Activated naive CD8-positive, alpha-beta T cell (primary cell): ENCODE data around the gene HORMAD2.
"Not testable (repeated sequence)": the region's sequence is repeated elsewhere in the genome, so short reads cannot be mapped to it uniquely, and the experiment has no call there.

ENCODE experiments used
- H3K27ac Mint-ChIP-seq: one replicate; pipeline ENCODE4 v1.8.0; 2021; ENCODE audit warnings: mixed read lengths
- H3K27me3 Mint-ChIP-seq: one replicate; pipeline ENCODE4 v1.8.0; 2021; ENCODE audit warnings: mixed read lengths
- H3K36me3 Mint-ChIP-seq: one replicate; pipeline ENCODE4 v1.8.0; 2021; ENCODE audit warnings: mixed read lengths
- H3K4me1 Mint-ChIP-seq: one replicate; pipeline ENCODE4 v1.8.0; 2021; ENCODE audit warnings: low read depth, mixed read lengths
- H3K4me3 Mint-ChIP-seq: one replicate; pipeline ENCODE4 v1.8.0; 2021; ENCODE audit warnings: mild to moderate bottlenecking, mixed read lengths
- H3K9me3 Mint-ChIP-seq: one replicate; pipeline ENCODE4 v1.8.0; 2021; ENCODE audit warnings: low read depth, mixed read lengths

The HORMAD2 gene

DNA sequence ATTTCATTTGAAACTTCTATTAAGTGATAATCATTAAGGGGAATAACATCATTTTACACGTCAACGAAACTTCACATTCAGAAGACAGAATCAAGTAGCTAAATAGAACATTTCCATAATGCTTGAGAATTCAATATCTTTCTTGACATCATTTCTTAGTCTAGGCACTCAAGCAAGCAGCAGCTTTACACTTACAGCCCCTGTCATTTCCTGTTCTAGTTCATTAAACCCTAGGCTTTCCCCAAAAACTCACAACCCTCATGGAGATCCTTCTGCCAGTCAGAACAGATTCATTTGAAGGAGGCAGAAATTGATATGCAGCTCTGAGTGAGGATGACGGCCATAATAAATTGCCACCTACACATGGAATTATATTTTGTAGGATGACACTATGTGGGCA lies 5.3 kb upstream of the HORMAD2 start:
- Mint-ChIP-seq H3K4me3 (no peak overlapping the region), H3K27me3 (peaks cover 18% of the 10 kb centered on the region), H3K9me3 (no peaks in the 10 kb centered on the region), H3K27ac (no peak overlapping the region), H3K36me3 (no peaks in the 10 kb centered on the region), H3K4me1 (peaks cover 7% of the 10 kb centered on the region)

DNA sequence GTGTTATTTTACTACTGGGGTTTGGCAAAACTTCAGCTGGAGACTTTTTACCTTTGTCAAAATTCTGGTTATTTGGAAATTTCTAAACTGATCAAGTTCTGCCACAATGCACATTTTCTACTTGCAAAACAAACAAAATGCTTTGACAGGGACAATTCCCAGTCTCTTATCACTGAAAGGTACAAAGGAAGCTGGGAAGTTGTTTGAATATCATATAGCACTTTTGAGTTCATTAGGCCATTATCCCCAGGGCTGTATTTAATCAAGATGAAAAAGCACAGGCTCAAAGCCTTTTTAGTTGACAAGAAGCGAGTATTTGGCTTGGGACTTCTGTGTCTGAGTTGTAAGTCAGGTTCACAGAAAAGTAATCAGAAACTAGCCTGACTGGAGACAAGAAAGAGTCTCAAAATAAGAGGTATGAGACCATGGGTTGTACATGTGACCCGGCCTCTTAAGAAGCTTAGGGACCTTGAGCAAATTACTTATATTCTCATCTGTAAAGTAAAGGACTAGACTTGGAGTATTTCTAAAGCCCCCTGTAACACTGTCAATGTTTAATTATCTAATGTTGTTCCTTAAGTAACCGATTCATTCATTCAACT lies 2.9 kb upstream of the HORMAD2 start:
- no peak overlapping the region for H3K4me3 Mint-ChIP-seq
- H3K27me3 Mint-ChIP-seq = peaks cover 18% of the 10 kb centered on the region
- no peaks in the 10 kb centered on the region for H3K36me3 Mint-ChIP-seq
- H3K27ac Mint-ChIP-seq = no peak overlapping the region
- H3K9me3 Mint-ChIP-seq = no peaks in the 10 kb centered on the region
- H3K4me1 Mint-ChIP-seq = peaks cover 7% of the 10 kb centered on the region

DNA sequence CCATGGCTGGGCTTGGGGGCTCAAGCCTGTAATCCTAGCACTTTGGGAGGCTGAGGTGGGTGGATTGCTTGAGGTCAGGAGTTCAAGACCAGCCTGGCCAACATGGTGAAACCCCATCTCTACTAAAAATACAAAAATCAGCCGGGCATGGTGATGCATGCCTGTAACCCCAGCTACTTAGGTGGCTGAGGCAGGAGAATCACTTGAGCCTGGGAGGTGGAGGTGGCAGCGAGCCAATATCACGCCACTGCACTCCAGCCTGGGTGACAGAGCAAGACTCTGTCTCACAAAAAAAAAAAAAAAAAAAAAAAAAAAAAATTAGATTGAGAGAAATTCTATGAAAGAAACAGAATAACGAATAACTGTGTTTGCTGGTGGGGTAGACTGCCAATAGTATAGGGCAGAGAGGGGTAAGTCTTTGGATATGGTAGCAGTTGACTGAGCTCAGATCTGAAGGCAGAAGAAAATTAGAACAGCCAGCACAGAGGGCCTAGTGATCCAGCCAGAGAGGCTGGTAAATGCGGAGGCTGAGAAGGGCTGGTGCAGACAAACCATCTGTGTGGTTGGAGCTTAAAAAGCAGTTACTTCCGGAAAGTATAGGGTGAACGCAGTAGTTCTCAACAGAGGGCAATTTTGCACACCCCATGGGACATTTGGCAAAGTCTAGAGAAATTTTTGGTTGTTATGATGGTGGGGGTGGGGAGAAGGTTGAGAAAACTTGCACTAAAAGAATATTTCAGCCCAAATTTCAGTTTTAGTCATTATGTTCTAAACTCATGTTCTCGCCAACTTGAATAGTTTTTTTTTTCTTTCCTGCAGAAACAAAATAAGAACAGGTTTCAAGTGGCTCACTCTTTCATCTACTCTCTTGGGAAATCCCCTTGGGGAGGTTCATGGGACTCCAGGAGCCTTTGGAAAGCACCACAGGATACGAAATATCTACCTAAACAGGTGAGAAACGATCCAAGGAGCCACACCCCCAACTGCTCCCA lies 1.6 kb upstream of the HORMAD2 start:
- Mint-ChIP-seq H3K9me3 (no peaks in the 10 kb centered on the region), H3K36me3 (no peaks in the 10 kb centered on the region), H3K4me3 (peak overlapping the region; percentile 60), H3K4me1 (peaks cover 7% of the 10 kb centered on the region), H3K27me3 (peaks cover 16% of the 10 kb centered on the region), H3K27ac (peak overlapping the region; percentile 34)

DNA sequence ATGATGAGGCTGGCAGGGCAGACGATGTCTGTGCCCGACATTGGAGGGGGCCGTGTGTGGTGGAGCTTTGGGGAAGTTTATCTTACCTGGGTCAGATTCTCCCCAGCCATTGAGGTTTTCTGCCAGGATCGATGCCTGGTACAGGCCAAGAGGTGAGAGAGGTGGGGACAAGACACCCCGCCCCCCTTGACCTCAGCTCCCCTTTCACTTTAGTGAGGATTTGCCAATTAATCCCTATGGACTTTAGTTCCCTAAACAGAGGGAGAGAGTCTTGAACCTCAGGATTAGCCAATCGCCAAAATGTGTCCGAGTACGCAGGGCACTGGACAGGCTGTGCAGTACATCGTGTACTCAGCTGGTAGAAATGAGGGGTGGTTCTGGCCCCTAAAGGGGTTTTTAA lies 541 bp downstream of the HORMAD2 start:
- H3K9me3 Mint-ChIP-seq = peaks cover 6% of the 10 kb centered on the region
- no peak overlapping the region for H3K4me3 Mint-ChIP-seq
- H3K27me3 Mint-ChIP-seq = peaks cover 16% of the 10 kb centered on the region
- peaks cover 8% of the 10 kb centered on the region for H3K4me1 Mint-ChIP-seq
- H3K27ac Mint-ChIP-seq = no peak overlapping the region
- H3K36me3 Mint-ChIP-seq = no peaks in the 10 kb centered on the region

DNA sequence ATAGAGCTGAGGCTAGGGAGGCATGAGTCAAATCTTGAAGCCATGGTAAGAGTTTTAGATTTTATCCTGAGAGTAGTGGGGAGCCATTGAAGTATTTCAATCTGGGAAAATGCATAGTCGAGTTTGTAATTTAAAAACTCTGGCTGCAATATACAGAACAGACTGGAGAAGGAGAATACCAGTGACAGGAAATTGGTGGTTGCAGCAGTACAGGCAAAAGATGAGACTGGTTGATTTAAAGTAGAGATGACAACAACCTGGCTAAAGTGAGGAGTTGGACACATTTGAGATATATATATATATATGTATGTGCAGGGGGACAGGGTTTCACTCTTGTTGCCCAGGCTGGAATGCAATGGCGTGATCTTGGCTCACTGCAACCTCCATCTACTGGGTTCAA lies 6.2 kb downstream of the HORMAD2 start:
- no peak overlapping the region for H3K27ac Mint-ChIP-seq
- no peaks in the 10 kb centered on the region for H3K36me3 Mint-ChIP-seq
- no peak overlapping the region for H3K4me3 Mint-ChIP-seq
- H3K9me3 Mint-ChIP-seq = peaks cover 6% of the 10 kb centered on the region
- peaks cover 1% of the 10 kb centered on the region for H3K27me3 Mint-ChIP-seq
- H3K4me1 Mint-ChIP-seq = peaks cover 11% of the 10 kb centered on the region

DNA sequence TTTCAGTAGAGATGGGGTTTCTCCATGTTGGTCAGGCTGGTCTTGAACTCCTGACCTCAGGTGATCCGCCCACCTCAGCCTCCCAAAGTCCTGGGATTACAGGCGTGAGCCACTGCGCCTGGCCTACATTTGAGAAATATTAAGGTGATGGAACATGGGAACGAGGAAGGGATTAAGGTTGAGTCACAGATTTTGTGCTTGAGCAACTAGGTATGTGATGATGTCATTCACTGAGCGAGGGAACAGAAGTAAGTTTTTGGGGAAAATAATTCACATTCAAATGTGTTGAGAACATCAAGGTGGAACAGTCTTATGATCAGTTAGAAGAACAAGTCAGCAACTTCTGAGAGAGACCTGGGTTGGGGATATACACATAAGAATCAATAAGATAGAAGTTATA lies 6.8 kb downstream of the HORMAD2 start:
- H3K36me3 Mint-ChIP-seq, H3K27ac Mint-ChIP-seq, H3K9me3 Mint-ChIP-seq, H3K4me3 Mint-ChIP-seq, H3K27me3 Mint-ChIP-seq: not testable (repeated sequence)
- peaks cover 11% of the 10 kb centered on the region for H3K4me1 Mint-ChIP-seq

DNA sequence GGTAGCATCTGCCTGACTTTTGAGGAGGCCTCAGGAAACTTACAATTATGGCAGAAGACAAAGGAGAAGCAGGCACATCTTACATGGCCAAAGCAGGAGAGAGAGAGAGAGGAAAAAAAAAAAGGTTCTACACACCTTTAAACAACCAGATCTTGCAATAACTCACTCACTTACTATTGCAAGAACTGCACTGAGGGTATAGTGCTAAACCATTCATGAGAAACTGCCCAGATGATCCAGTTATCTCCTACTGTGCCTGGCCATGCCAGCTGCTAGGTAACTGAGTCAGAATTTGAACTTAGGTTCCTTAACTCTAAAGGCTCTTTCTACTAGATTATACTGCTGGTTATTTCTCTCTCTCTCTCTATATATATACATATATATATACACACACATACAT lies 7.3 kb downstream of the HORMAD2 start:
- Mint-ChIP-seq H3K27ac (no peak overlapping the region), H3K4me3 (no peak overlapping the region), H3K4me1 (peaks cover 11% of the 10 kb centered on the region), H3K27me3 (peaks cover 1% of the 10 kb centered on the region), H3K36me3 (no peaks in the 10 kb centered on the region), H3K9me3 (peaks cover 6% of the 10 kb centered on the region)

DNA sequence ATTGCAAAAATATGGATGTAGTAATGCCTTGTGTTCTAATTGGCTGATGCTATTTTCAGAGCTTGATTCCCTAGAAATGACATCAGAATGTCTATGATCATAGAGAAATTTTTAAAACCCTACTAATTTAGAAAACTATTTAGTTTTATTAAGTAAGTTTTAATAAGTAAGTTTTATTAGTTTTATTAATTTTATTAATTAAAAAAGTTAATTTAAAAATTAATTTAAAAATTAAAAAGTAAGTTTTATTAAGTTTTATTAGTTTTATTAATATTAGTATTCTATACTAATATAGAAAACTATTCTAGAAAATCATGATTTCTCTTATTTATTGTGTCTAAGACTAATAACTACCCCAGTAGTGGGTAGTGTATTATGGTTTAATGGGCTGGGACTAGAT lies 8.2 kb downstream of the HORMAD2 start:
- Mint-ChIP-seq H3K9me3 (peaks cover 6% of the 10 kb centered on the region), H3K4me3 (no peak overlapping the region), H3K27me3 (peaks cover 1% of the 10 kb centered on the region), H3K36me3 (peaks cover 2% of the 10 kb centered on the region), H3K27ac (no peak overlapping the region), H3K4me1 (peaks cover 11% of the 10 kb centered on the region)

DNA sequence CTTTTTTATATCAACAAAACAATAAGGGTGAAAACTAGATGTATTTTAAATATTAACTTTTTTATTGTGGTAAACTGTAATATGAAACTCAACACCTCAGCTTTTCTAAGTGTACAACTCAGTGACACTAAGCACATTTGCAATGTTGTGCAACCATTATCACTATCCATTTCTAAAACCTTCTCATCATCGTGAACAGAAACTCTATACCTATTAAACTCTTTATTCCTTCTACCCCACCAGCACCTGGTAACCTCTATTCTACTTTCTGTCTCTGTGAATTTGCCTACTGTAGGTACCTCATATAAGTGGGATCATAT lies 9.4 kb downstream of the HORMAD2 start:
- Mint-ChIP-seq H3K4me3 (no peak overlapping the region), H3K27me3 (peaks cover 1% of the 10 kb centered on the region), H3K9me3 (no peaks in the 10 kb centered on the region), H3K36me3 (peaks cover 4% of the 10 kb centered on the region), H3K4me1 (peaks cover 11% of the 10 kb centered on the region), H3K27ac (no peak overlapping the region)

DNA sequence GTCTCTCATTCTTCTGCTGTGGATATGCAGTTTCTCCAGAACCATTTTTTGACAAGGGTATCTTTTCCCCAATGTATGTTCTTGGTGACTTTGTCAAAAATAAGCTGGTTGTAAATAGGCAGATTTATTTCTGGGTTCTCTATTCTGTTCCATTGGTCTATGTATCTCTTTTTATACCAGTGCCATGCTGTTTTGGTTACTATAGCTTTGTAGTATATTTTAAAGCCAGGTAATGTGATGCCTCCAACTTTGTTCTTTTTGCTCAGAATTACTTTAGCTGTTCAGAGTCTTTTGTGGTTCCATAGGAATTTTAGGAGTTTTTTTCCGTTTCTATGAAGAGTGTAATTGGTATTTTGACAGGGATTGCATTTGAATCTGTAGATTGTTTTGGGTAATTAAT lies 12.4 kb downstream of the HORMAD2 start:
- H3K4me1 Mint-ChIP-seq = no peaks in the 10 kb centered on the region
- H3K36me3 Mint-ChIP-seq = peaks cover 6% of the 10 kb centered on the region
- no peak overlapping the region for H3K27ac Mint-ChIP-seq
- H3K4me3 Mint-ChIP-seq = no peak overlapping the region
- H3K27me3 Mint-ChIP-seq = peaks cover 1% of the 10 kb centered on the region
- H3K9me3 Mint-ChIP-seq = no peaks in the 10 kb centered on the region

DNA sequence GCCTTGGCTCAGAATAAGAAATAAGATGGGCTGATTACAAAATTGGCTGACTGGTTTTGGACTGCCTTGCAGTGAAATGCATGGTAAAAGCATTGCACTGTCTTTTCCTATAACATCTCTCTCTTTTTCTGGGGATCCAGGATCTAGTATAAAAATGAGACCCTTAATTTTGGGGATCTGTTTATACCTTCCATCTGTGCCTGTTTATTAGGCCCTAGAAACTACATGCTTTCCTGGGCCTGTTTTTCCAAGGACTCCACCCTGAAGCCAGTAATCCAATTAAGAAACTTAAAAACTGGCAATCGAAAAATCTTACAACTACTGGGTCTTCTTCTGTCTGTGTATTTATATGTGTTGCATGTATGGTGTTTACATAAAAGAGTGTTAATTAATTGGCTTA lies 14.5 kb downstream of the HORMAD2 start:
- Mint-ChIP-seq H3K27ac (no peak overlapping the region), H3K27me3 (peaks cover 1% of the 10 kb centered on the region)

DNA sequence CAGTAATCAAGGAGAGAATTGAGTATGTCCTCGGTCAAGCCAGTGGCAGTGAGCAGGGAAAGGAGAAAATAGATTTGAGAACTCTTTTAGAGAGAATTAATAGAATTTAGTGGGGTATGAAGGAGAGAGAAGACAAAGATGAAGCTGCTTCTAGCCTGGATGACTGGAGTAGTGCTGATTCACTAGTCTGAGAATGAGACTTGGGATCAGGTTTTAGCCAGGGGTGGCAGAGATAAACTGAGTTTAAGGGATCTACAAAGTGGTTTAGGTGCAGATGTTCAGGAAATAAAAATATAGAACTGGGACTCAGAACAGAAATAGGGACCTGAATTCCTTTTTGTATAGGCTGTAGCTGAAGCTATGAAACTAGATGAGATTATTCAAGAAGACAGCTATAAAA lies 17.6 kb downstream of the HORMAD2 start:
- peaks cover 16% of the 10 kb centered on the region for H3K4me1 Mint-ChIP-seq
- H3K4me3 Mint-ChIP-seq = no peak overlapping the region
- no peaks in the 10 kb centered on the region for H3K27me3 Mint-ChIP-seq
- no peak overlapping the region for H3K27ac Mint-ChIP-seq
- H3K9me3 Mint-ChIP-seq = no peaks in the 10 kb centered on the region
- H3K36me3 Mint-ChIP-seq = peaks cover 5% of the 10 kb centered on the region

More for the DNA sequence above, 14.5 kb downstream of the HORMAD2 start:
- Mint-ChIP-seq H3K9me3 (no peaks in the 10 kb centered on the region), H3K4me1 (no peaks in the 10 kb centered on the region), H3K36me3 (peaks cover 6% of the 10 kb centered on the region), H3K4me3 (no peak overlapping the region)

DNA sequence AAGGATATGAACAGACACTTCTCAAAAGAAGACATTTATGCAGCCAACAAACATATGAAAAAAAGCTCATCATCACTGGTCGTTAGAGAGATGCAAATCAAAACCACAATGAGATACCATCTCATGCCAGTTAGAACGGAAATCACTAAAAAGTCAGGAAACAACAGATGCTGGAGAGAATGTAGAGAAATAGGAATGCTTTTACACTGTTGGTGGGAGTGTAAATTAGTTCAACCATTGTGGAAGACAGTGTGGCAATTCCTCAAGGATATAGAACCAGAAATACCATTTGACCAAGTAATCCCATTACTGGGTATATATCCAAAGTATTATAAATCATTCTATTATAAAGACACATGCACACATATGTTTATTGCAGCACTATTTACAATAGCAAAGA lies 20.5 kb downstream of the HORMAD2 start:
- H3K9me3 Mint-ChIP-seq, H3K27me3 Mint-ChIP-seq: not testable (repeated sequence)
- peak overlapping the region; percentile 17 for H3K4me3 Mint-ChIP-seq

DNA sequence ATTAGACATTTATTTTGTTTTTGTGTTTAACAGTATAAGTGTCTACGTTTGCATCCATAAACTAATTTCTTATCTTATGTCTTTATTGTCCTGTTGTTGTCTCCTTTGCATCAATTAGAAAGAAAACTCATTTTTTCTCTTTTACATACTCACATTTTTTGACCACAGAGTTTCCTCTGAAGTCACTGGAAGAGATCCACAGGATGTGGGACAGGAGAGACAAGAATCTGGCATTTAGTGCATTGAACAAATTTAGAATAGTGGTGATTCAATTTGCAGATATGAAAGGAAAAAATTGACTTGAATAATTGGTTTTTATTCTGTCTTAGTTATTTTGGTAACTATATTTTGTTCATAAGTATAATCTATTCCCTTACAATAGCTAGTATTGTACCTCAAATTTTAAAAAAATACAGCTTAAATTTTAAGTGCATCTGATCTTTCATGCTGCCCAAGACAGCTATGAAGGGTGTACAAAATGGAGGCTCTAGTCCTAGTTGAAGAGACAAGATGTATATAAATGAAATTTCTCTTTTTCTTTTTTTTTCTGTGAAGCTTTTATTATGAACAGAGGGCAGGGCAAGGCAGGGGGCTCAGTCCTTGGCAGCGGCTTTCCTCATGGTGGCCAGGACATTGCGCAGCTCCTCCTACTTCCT lies 24.4 kb downstream of the HORMAD2 start:
- Mint-ChIP-seq H3K4me3 (peak overlapping the region; percentile 31), H3K27ac (peak overlapping the region; percentile 64), H3K27me3 (no peaks in the 10 kb centered on the region)

More for the DNA sequence above, 20.5 kb downstream of the HORMAD2 start:
- peak overlapping the region; percentile 41 for H3K27ac Mint-ChIP-seq
- H3K4me1 Mint-ChIP-seq = peaks cover 37% of the 10 kb centered on the region
- not testable (repeated sequence) for H3K36me3 Mint-ChIP-seq

DNA sequence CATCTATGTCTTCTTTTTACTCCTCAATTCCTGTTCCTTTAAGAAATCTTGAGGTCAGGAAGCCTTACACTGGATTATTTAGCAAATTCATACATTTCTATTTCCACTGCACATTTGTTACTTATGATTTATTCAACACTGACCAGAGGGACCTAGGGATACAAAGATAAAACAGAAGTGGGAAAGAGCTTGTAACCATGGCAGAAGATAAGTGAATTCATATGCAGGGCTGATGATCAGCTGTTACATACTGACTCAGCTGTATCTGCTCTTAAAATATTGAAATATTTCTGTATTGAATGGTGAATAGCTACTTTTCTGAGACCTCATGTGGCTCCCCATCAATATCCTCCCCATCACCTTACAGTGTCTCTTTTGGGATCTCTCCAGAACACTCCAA lies 25.2 kb downstream of the HORMAD2 start:
- no peaks in the 10 kb centered on the region for H3K9me3 Mint-ChIP-seq
- H3K27me3 Mint-ChIP-seq = no peaks in the 10 kb centered on the region
- peak overlapping the region; percentile 12 for H3K4me3 Mint-ChIP-seq
- H3K27ac Mint-ChIP-seq = peak overlapping the region; percentile 64
- H3K36me3 Mint-ChIP-seq = no peaks in the 10 kb centered on the region
- peaks cover 33% of the 10 kb centered on the region for H3K4me1 Mint-ChIP-seq

More for the DNA sequence above, 24.4 kb downstream of the HORMAD2 start:
- no peaks in the 10 kb centered on the region for H3K36me3 Mint-ChIP-seq
- H3K9me3 Mint-ChIP-seq = no peaks in the 10 kb centered on the region
- H3K4me1 Mint-ChIP-seq = peaks cover 40% of the 10 kb centered on the region
